WTC11 (cell line): Measurements from ENCODE around the gene HDAC9. TPM values are rescaled to one million over a fixed set of nuclear protein-coding genes. Genes with fewer than 3 reads are reported as not detected.

Experiments
- ATAC-seq: fragments of 200-7000 bp; cut with Tn5 transposase; 2 replicates; pipeline ENCODE4 v1.10.0; 2021; ENCODE audit warnings: mild to moderate bottlenecking, moderate library complexity
- CTCF ChIA-PET: fragments of 300-600 bp; sonication (Branson Sonifier 250); formaldehyde crosslinking; loops from one replicate; lab custom pipeline; 2021; ENCODE audit warnings: antibody characterized with exemption; lab: Charles Lee
- POLR2A ChIA-PET: fragments of 350-600 bp; sonication (Branson Sonifier 250); formaldehyde crosslinking; loops from one replicate; lab custom pipeline; 2021; ENCODE audit warnings: antibody characterized with exemption; lab: Charles Lee
- DNase-seq: peaks from one replicate; pipeline ENCODE4 v3.0.0; 2021; ENCODE audit warnings: low spot score
- H3K27ac Mint-ChIP-seq: 2 replicates; pipeline ENCODE4 v1.8.0; 2021; ENCODE audit warnings: mixed read lengths
- H3K27me3 Mint-ChIP-seq: 2 replicates; pipeline ENCODE4 v1.8.0; 2021; ENCODE audit warnings: low read depth, mild to moderate bottlenecking, moderate library complexity, mixed read lengths
- H3K36me3 Mint-ChIP-seq: 2 replicates; pipeline ENCODE4 v1.8.0; 2021; ENCODE audit warnings: mixed read lengths
- H3K4me1 Mint-ChIP-seq: 2 replicates; pipeline ENCODE4 v1.8.0; 2022; ENCODE audit warnings: mixed read lengths
- H3K4me3 Mint-ChIP-seq: 2 replicates; pipeline ENCODE4 v1.8.0; 2021; ENCODE audit warnings: mild to moderate bottlenecking, moderate library complexity, mixed read lengths
- H3K9me3 Mint-ChIP-seq: 2 replicates; pipeline ENCODE4 v1.8.0; 2021; ENCODE audit warnings: mixed read lengths
- ELF4 ChIP-seq: sonication (generic); formaldehyde crosslinking; IDR thresholded peaks from 2 replicates; pipeline ENCODE4 v1.8.1; 2022; ENCODE audit warnings: low read depth, mild to moderate bottlenecking, moderate library complexity, missing genetic modification reagents
- ESRRA ChIP-seq: sonication (generic); formaldehyde crosslinking; IDR thresholded peaks from 2 replicates; pipeline ENCODE4 v1.8.1; 2022; ENCODE audit warnings: mild to moderate bottlenecking, missing genetic modification reagents, borderline replicate concordance
- FOXK1 ChIP-seq: sonication (generic); formaldehyde crosslinking; IDR thresholded peaks from 2 replicates; pipeline ENCODE4 v1.8.0; 2022; ENCODE audit warnings: mild to moderate bottlenecking, moderate library complexity, missing genetic modification reagents
- GABPB1 ChIP-seq: sonication (generic); formaldehyde crosslinking; IDR thresholded peaks from 2 replicates; pipeline ENCODE4 v1.8.1; 2023; ENCODE audit warnings: mild to moderate bottlenecking, missing genetic modification reagents
- GRHL2 ChIP-seq: fragments of 250-450 bp; sonication (Bioruptor Pico); IDR thresholded peaks from 2 replicates; pipeline ENCODE4 v1.8.0; 2022; ENCODE audit warnings: mild to moderate bottlenecking, moderate library complexity; ENCODE audit not compliant: insufficient replicate concordance, severe bottlenecking
- JUN ChIP-seq: sonication (generic); formaldehyde crosslinking; IDR thresholded peaks from 2 replicates; pipeline ENCODE4 v1.8.0; 2023; ENCODE audit warnings: mild to moderate bottlenecking, missing genetic modification reagents
- KAT7 ChIP-seq: sonication (generic); formaldehyde crosslinking; IDR thresholded peaks from 2 replicates; pipeline ENCODE4 v1.8.1; 2023; ENCODE audit warnings: missing genetic modification reagents, mild to moderate bottlenecking, borderline replicate concordance
- NFE2L1 ChIP-seq: sonication (generic); formaldehyde crosslinking; IDR thresholded peaks from 2 replicates; pipeline ENCODE4 v1.8.1; 2023; ENCODE audit warnings: missing genetic modification reagents
- NFYB ChIP-seq: sonication (generic); formaldehyde crosslinking; conservative IDR thresholded peaks from 2 replicates; pipeline ENCODE4 v1.8.0; 2022; ENCODE audit warnings: low read depth, missing genetic modification reagents
- RELA ChIP-seq: sonication (generic); formaldehyde crosslinking; IDR thresholded peaks from 2 replicates; pipeline ENCODE4 v1.8.1; 2022; ENCODE audit warnings: missing genetic modification reagents, mild to moderate bottlenecking, borderline replicate concordance
- RORB ChIP-seq: fragments of 250-450 bp; sonication (Bioruptor Pico); IDR thresholded peaks from 2 replicates; pipeline ENCODE4 v1.9.0; 2021; ENCODE audit warnings: mild to moderate bottlenecking
- ZNF219 ChIP-seq: sonication (generic); formaldehyde crosslinking; IDR thresholded peaks from 2 replicates; pipeline ENCODE4 v1.8.0; 2023; ENCODE audit warnings: missing genetic modification reagents, mild to moderate bottlenecking, borderline replicate concordance
- ZNF396 ChIP-seq: fragments of 250-450 bp; sonication (Bioruptor Pico); IDR thresholded peaks from 2 replicates; pipeline ENCODE4 v1.8.0; 2021; ENCODE audit warnings: mild to moderate bottlenecking, moderate library complexity, borderline replicate concordance
- total RNA-seq: library from RNA; stranded (reverse); gene quantifications from 3 replicates; pipeline ENCODE4 v1.2.3, GENCODE V29; 2021
- TF ChIP-seq, protein P1 (sequence below): sonication (generic); formaldehyde crosslinking; IDR thresholded peaks from 2 replicates; pipeline ENCODE4 v1.8.1; 2023; ENCODE audit warnings: mild to moderate bottlenecking, moderate library complexity, missing genetic modification reagents
- TF ChIP-seq, protein P2 (sequence below): sonication (generic); formaldehyde crosslinking; IDR thresholded peaks from 2 replicates; pipeline ENCODE4 v1.8.1; 2022; ENCODE audit warnings: missing genetic modification reagents, borderline replicate concordance
- TF ChIP-seq, protein P3 (sequence below): sonication (generic); formaldehyde crosslinking; IDR thresholded peaks from 2 replicates; pipeline ENCODE4 v1.8.0; 2022; ENCODE audit warnings: mild to moderate bottlenecking, missing genetic modification reagents
- TF ChIP-seq, protein P4 (sequence below): sonication (generic); formaldehyde crosslinking; IDR thresholded peaks from 2 replicates; pipeline ENCODE4 v1.8.0; 2022; ENCODE audit warnings: mild to moderate bottlenecking, missing genetic modification reagents
- TF ChIP-seq, protein P5 (sequence below): sonication (generic); formaldehyde crosslinking; IDR thresholded peaks from 2 replicates; pipeline ENCODE4 v1.8.1; 2023; ENCODE audit warnings: mild to moderate bottlenecking, missing genetic modification reagents
- TF ChIP-seq, protein P6 (sequence below): sonication (generic); formaldehyde crosslinking; IDR thresholded peaks from 2 replicates; pipeline ENCODE4 v1.8.0; 2022; ENCODE audit warnings: mild to moderate bottlenecking, missing genetic modification reagents
- TF ChIP-seq, protein P7 (sequence below): sonication (generic); formaldehyde crosslinking; IDR thresholded peaks from 2 replicates; pipeline ENCODE4 v1.8.1; 2023; ENCODE audit warnings: mild to moderate bottlenecking, missing genetic modification reagents, moderate library complexity

Gene HDAC9
- total RNA-seq, 1 experiment from 2014 or later, result 18.8 TPM

DNA sequence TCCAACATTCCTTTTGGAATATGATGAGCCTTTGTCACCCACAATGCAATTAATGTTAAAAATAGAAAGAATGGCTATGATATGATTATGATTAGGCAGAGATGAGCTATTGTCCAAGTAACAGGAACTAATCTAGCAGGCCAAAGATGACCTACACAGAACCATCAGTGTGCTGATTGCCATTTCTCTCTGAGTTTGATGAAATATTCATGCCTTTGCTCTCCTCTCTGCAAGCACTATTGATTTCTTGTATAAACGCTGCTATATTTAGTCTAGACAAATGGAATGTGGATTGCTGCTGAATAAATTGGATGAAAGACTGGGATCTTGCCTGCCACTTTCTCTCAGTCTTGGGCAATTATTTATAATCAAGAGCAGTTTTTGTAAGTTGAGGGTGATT lies 85.4 kb downstream of the HDAC9 start:
- no peak overlapping the region for H3K4me3 Mint-ChIP-seq
- CTCF ChIA-PET, result interaction anchor here (1.4 kb wide), 1 partner anchor 9 kb away, joined by 3 read pairs; no protein-coding TSS in a partner anchor

DNA sequence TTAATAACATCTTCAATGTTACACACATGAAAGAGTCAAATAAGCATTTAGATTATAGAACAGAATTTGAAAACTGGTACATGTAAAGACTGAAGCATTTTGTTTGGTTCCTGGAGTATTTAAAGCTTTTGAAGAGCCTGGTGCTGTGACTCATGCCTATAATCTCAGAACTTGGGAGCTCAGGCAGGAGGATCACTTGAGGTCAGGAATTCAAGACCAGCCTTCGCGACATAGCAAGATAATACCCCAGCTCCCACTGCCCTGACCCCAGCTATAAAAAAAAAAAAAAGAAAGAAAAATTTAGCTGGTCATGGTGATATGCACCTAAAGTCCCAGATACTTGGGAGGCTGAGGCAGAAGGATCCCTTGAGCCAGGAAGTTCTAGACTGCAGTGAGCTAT lies 87.8 kb downstream of the HDAC9 start:
- Mint-ChIP-seq H3K27ac (no peak overlapping the region), H3K27me3 (no peaks in the 10 kb centered on the region), H3K4me1 (peaks cover 12% of the 10 kb centered on the region), H3K4me3 (no peak overlapping the region), H3K9me3 (no peaks in the 10 kb centered on the region), H3K36me3 (no peaks in the 10 kb centered on the region)
- no peak for ATAC-seq
- DNase-seq, result no peak
- POLR2A ChIA-PET, result no interaction called here
- TF ChIP-seq ESRRA (no peak), GABPB1 (CRISPR knock-in tag) (no peak), RELA (CRISPR knock-in tag) (no peak), RORB (no peak), NFE2L1 (CRISPR knock-in tag) (no peak), FOXK1 (no peak)
- TF ChIP-seq, protein P1, sequence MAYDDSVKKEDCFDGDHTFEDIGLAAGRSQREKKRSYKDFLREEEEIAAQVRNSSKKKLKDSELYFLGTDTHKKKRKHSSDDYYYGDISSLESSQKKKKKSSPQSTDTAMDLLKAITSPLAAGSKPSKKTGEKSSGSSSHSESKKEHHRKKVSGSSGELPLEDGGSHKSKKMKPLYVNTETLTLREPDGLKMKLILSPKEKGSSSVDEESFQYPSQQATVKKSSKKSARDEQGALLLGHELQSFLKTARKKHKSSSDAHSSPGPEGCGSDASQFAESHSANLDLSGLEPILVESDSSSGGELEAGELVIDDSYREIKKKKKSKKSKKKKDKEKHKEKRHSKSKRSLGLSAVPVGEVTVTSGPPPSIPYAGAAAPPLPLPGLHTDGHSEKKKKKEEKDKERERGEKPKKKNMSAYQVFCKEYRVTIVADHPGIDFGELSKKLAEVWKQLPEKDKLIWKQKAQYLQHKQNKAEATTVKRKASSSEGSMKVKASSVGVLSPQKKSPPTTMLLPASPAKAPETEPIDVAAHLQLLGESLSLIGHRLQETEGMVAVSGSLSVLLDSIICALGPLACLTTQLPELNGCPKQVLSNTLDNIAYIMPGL (CRISPR knock-in tag), result no peak
- TF ChIP-seq, protein P2, sequence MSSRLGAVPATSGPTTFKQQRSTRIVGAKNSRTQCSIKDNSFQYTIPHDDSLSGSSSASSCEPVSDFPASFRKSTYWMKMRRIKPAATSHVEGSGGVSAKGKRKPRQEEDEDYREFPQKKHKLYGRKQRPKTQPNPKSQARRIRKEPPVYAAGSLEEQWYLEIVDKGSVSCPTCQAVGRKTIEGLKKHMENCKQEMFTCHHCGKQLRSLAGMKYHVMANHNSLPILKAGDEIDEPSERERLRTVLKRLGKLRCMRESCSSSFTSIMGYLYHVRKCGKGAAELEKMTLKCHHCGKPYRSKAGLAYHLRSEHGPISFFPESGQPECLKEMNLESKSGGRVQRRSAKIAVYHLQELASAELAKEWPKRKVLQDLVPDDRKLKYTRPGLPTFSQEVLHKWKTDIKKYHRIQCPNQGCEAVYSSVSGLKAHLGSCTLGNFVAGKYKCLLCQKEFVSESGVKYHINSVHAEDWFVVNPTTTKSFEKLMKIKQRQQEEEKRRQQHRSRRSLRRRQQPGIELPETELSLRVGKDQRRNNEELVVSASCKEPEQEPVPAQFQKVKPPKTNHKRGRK (CRISPR knock-in tag), result no peak
- TF ChIP-seq, protein P3, sequence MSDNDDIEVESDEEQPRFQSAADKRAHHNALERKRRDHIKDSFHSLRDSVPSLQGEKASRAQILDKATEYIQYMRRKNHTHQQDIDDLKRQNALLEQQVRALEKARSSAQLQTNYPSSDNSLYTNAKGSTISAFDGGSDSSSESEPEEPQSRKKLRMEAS (CRISPR knock-in tag), result no peak
- TF ChIP-seq, protein P4, sequence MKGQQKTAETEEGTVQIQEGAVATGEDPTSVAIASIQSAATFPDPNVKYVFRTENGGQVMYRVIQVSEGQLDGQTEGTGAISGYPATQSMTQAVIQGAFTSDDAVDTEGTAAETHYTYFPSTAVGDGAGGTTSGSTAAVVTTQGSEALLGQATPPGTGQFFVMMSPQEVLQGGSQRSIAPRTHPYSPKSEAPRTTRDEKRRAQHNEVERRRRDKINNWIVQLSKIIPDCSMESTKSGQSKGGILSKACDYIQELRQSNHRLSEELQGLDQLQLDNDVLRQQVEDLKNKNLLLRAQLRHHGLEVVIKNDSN (CRISPR knock-in tag), result no peak
- TF ChIP-seq, protein P5, sequence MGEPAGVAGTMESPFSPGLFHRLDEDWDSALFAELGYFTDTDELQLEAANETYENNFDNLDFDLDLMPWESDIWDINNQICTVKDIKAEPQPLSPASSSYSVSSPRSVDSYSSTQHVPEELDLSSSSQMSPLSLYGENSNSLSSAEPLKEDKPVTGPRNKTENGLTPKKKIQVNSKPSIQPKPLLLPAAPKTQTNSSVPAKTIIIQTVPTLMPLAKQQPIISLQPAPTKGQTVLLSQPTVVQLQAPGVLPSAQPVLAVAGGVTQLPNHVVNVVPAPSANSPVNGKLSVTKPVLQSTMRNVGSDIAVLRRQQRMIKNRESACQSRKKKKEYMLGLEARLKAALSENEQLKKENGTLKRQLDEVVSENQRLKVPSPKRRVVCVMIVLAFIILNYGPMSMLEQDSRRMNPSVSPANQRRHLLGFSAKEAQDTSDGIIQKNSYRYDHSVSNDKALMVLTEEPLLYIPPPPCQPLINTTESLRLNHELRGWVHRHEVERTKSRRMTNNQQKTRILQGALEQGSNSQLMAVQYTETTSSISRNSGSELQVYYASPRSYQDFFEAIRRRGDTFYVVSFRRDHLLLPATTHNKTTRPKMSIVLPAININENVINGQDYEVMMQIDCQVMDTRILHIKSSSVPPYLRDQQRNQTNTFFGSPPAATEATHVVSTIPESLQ (CRISPR knock-in tag), result no peak
- CTCF ChIA-PET, result interaction anchor here (0.9 to 1.4 kb wide), 4 partner anchors 12 to 231 kb away, joined by 3 read pairs; no protein-coding TSS in a partner anchor

More for the DNA sequence above, 85.4 kb downstream of the HDAC9 start:
- Mint-ChIP-seq H3K27me3 (no peaks in the 10 kb centered on the region), H3K9me3 (no peaks in the 10 kb centered on the region), H3K27ac (no peak overlapping the region), H3K36me3 (no peaks in the 10 kb centered on the region), H3K4me1 (peaks cover 12% of the 10 kb centered on the region)
- ATAC-seq, result no peak
- POLR2A ChIA-PET, result no interaction called here
- DNase-seq, result no peak
- TF ChIP-seq NFYB (no peak), ZNF219 (CRISPR knock-in tag) (no peak), RORB (no peak), ZNF396 (CRISPR knock-in tag) (no peak), JUN (CRISPR knock-in tag) (no peak), ELF4 (no peak), KAT7 (CRISPR knock-in tag) (no peak), GRHL2 (CRISPR knock-in tag) (no peak)
- TF ChIP-seq, protein P6, sequence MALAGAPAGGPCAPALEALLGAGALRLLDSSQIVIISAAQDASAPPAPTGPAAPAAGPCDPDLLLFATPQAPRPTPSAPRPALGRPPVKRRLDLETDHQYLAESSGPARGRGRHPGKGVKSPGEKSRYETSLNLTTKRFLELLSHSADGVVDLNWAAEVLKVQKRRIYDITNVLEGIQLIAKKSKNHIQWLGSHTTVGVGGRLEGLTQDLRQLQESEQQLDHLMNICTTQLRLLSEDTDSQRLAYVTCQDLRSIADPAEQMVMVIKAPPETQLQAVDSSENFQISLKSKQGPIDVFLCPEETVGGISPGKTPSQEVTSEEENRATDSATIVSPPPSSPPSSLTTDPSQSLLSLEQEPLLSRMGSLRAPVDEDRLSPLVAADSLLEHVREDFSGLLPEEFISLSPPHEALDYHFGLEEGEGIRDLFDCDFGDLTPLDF (CRISPR knock-in tag), result no peak
- TF ChIP-seq, protein P7, sequence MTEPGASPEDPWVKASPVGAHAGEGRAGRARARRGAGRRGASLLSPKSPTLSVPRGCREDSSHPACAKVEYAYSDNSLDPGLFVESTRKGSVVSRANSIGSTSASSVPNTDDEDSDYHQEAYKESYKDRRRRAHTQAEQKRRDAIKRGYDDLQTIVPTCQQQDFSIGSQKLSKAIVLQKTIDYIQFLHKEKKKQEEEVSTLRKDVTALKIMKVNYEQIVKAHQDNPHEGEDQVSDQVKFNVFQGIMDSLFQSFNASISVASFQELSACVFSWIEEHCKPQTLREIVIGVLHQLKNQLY (CRISPR knock-in tag), result no peak
- TF ChIP-seq, all 79 proteins: peak for 0
